ENCODE results near the gene RNASE9.

DNA sequence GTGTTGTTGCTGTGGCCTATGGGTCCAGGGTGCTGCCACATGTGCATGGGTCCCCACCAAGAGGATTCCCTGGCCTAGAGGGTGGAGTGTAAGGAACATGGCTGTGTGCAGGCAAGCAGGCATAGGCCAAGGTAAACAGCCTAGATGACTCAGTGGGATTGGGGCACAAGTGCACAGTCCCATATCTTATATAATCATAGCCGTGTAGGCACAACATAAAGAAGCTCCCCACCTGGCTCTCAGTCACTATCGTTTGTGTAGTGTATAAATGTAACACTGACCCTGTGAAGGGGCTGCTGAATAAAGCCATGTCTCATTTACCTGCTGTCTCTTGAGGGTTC lies 46.0 kb upstream of the RNASE9 start:
- TF ChIP-seq NFE2L2 (IDR thresholded peaks at IDR 0.05; ENCODE audit: low read depth, low read length), result no peak
- TF ChIP-seq, protein P1, sequence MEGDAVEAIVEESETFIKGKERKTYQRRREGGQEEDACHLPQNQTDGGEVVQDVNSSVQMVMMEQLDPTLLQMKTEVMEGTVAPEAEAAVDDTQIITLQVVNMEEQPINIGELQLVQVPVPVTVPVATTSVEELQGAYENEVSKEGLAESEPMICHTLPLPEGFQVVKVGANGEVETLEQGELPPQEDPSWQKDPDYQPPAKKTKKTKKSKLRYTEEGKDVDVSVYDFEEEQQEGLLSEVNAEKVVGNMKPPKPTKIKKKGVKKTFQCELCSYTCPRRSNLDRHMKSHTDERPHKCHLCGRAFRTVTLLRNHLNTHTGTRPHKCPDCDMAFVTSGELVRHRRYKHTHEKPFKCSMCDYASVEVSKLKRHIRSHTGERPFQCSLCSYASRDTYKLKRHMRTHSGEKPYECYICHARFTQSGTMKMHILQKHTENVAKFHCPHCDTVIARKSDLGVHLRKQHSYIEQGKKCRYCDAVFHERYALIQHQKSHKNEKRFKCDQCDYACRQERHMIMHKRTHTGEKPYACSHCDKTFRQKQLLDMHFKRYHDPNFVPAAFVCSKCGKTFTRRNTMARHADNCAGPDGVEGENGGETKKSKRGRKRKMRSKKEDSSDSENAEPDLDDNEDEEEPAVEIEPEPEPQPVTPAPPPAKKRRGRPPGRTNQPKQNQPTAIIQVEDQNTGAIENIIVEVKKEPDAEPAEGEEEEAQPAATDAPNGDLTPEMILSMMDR (conservative IDR thresholded peaks at IDR 0.05; ENCODE audit: low read depth, low read length), result no peak
- TF ChIP-seq POLR2A (IDR thresholded peaks at IDR 0.05; ENCODE audit: low read depth, low read length), result no peak
- TF ChIP-seq, protein P2, sequence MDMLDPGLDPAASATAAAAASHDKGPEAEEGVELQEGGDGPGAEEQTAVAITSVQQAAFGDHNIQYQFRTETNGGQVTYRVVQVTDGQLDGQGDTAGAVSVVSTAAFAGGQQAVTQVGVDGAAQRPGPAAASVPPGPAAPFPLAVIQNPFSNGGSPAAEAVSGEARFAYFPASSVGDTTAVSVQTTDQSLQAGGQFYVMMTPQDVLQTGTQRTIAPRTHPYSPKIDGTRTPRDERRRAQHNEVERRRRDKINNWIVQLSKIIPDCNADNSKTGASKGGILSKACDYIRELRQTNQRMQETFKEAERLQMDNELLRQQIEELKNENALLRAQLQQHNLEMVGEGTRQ (IDR thresholded peaks at IDR 0.05; ENCODE audit: low read depth, low read length), result no peak
- TF ChIP-seq MAZ (IDR thresholded peaks at IDR 0.05; ENCODE audit: borderline replicate concordance, low read depth, low read length), result no peak
